Measurements from ENCODE around the gene DGKQ. TPM values are rescaled to one million over a fixed set of nuclear protein-coding genes. Genes with fewer than 3 reads are reported as not detected.

The DGKQ gene
- total and polyA plus RNA-seq, 9 of the 15 experiments (the other 6 are each of a cell fraction or from before 2014, with no cell fraction given) = 0.17 to 22.0 (median 5.6) TPM

GRCh38 chr4:931960-932712 lies 41.2 kb downstream of the DGKQ start, which contains the start of the genes GAK and TMEM175 (continued):
- TF ChIP-seq PTTG1 (tag; IDR thresholded peaks at IDR 0.05; ENCODE audit: low read depth) (no peak), CAMTA2 (CRISPR knock-in tag; conservative IDR thresholded peaks at IDR 0.05) (no peak), PTRF (tag; IDR thresholded peaks at IDR 0.05) (no peak), GATAD2B (IDR thresholded peaks at IDR 0.05; ENCODE audit: borderline replicate concordance) (no peak), ZZZ3 (IDR thresholded peaks at IDR 0.05) (no peak), DNMT1 (IDR thresholded peaks at IDR 0.05) (no peak), MAFG (tag; conservative IDR thresholded peaks at IDR 0.05) (no peak), MGA (IDR thresholded peaks at IDR 0.05) (peak; percentile 88), SRSF1 (IDR thresholded peaks at IDR 0.05; ENCODE audit: low read depth, low read length) (no peak), HLTF (IDR thresholded peaks at IDR 0.05) (peak; percentile 44; the same call in 1 of the 2 replicates), HSF4 (CRISPR knock-in tag; IDR thresholded peaks at IDR 0.05; ENCODE audit: borderline replicate concordance) (no peak), ZNF316 (IDR thresholded peaks at IDR 0.05) (no peak), CBFA2T2 (conservative IDR thresholded peaks at IDR 0.05) (no peak), SIN3B (IDR thresholded peaks at IDR 0.05; ENCODE audit: low read depth) (peak; percentile 84), ZNF77 (CRISPR knock-in tag; IDR thresholded peaks at IDR 0.05) (no peak), DMBX1 (CRISPR knock-in tag; IDR thresholded peaks at IDR 0.05; ENCODE audit: borderline replicate concordance) (no peak), STAG1 (CRISPR knock-in tag; IDR thresholded peaks at IDR 0.05; ENCODE audit: borderline replicate concordance) (no peak), STAT5A (IDR thresholded peaks at IDR 0.05; ENCODE audit: borderline replicate concordance, low read length) (no peak), POLR2A (conservative IDR thresholded peaks at IDR 0.05) (peak; percentile 91), SRF (CRISPR knock-in tag; IDR thresholded peaks at IDR 0.05) (peak in 1 of 2 experiments; percentile 57; a peak in 1 of 4 replicates), MTA1 (IDR thresholded peaks at IDR 0.05; ENCODE audit: borderline replicate concordance) (peak; percentile 94)
